ENCODE data around the gene PLXNA4.
"Not testable (repeated sequence)": the region's sequence is repeated elsewhere in the genome, so short reads cannot be mapped to it uniquely, and the experiment has no call there.

Gene PLXNA4

GRCh38 chr7:132412435-132412834 is 163.8 kb downstream of the PLXNA4 start:
- no peak for DNase-seq

GRCh38 chr7:132410861-132411541 is 165.3 kb downstream of the PLXNA4 start:
- DNase-seq = no peak

- no peak for DNase-seq
Measured at GRCh38 chr7:132410385-132410784, 165.9 kb downstream of the PLXNA4 start.

GRCh38 chr7:132407764-132408163 is 168.5 kb downstream of the PLXNA4 start:
- no peak for DNase-seq

- DNase-seq = no peak
Measured at GRCh38 chr7:132406039-132406438, 170.2 kb downstream of the PLXNA4 start.

GRCh38 chr7:132404261-132404660 is 172.0 kb downstream of the PLXNA4 start:
- no peak for DNase-seq

GRCh38 chr7:132403465-132404110 is 172.7 kb downstream of the PLXNA4 start:
- DNase-seq = no peak

GRCh38 chr7:132402751-132403245 is 173.5 kb downstream of the PLXNA4 start:
- DNase-seq = no peak

GRCh38 chr7:132402096-132402495 is 174.2 kb downstream of the PLXNA4 start:
- DNase-seq = no peak

GRCh38 chr7:132400561-132401142 is 175.6 kb downstream of the PLXNA4 start:
- DNase-seq = no peak

GRCh38 chr7:132399367-132399766 is 176.9 kb downstream of the PLXNA4 start:
- no peak for DNase-seq

- no peak for DNase-seq
Measured at GRCh38 chr7:132398253-132398925, 177.9 kb downstream of the PLXNA4 start.

- DNase-seq = no peak
Measured at GRCh38 chr7:132397070-132397469, 179.2 kb downstream of the PLXNA4 start.

- no peak for DNase-seq
Measured at GRCh38 chr7:132395361-132395760, 180.9 kb downstream of the PLXNA4 start.

- peak; percentile 38 for DNase-seq
Measured at GRCh38 chr7:132394283-132395198, 181.7 kb downstream of the PLXNA4 start.

- DNase-seq = no peak
Measured at GRCh38 chr7:132393789-132394261, 182.4 kb downstream of the PLXNA4 start.

- no peak for DNase-seq
Measured at GRCh38 chr7:132392713-132393112, 183.6 kb downstream of the PLXNA4 start.

- no peak for DNase-seq
Measured at GRCh38 chr7:132390705-132391104, 185.6 kb downstream of the PLXNA4 start.

GRCh38 chr7:132390049-132390448 is 186.2 kb downstream of the PLXNA4 start:
- DNase-seq = not testable (repeated sequence)

GRCh38 chr7:132388688-132389087 is 187.6 kb downstream of the PLXNA4 start:
- no peak for DNase-seq

- DNase-seq = no peak
Measured at GRCh38 chr7:132387596-132387995, 188.7 kb downstream of the PLXNA4 start.

GRCh38 chr7:132386201-132386681 is 190.0 kb downstream of the PLXNA4 start:
- no peak for DNase-seq
